H9 (cell line): ENCODE measurements around the gene VDR. TPM values are rescaled to one million over a fixed set of nuclear protein-coding genes. Genes with fewer than 3 reads are reported as not detected.

Experiments used
- DNase-seq: peaks from one replicate; pipeline ENCODE4 v3.0.0-alpha.2; 2017
- H2AFZ ChIP-seq: one replicate; pipeline ENCODE4 v1.6.1; 2013; ENCODE audit warnings: mild to moderate bottlenecking, low read length, control low read depth, moderate library complexity
- H2AK5ac ChIP-seq: 2 replicates; pipeline ENCODE4 v1.6.1; 2013; ENCODE audit warnings: low read length, control low read depth, mixed read lengths; ENCODE audit not compliant: insufficient read length
- H2BK120ac ChIP-seq: one replicate; pipeline ENCODE4 v1.6.1; 2013; ENCODE audit warnings: low read depth, mild to moderate bottlenecking, low read length, control low read depth, inconsistent platforms; ENCODE audit not compliant: poor library complexity, severe bottlenecking
- H2BK12ac ChIP-seq: 2 replicates; pipeline ENCODE4 v1.6.1; 2013; ENCODE audit warnings: low read length, control low read depth, mixed read lengths, low read depth; ENCODE audit not compliant: insufficient read length
- H2BK15ac ChIP-seq: 2 replicates; pipeline ENCODE4 v1.6.1; 2013; ENCODE audit warnings: low read depth, low read length, control low read depth
- H2BK20ac ChIP-seq: one replicate; pipeline ENCODE4 v1.6.1; 2013; ENCODE audit warnings: low read depth, mild to moderate bottlenecking, low read length, control low read depth, inconsistent platforms; ENCODE audit not compliant: poor library complexity, severe bottlenecking
- H2BK5ac ChIP-seq: 2 replicates; pipeline ENCODE4 v1.6.1; 2013; ENCODE audit warnings: low read length, control low read depth, mixed read lengths; ENCODE audit not compliant: insufficient read length
- H3K14ac ChIP-seq: 2 replicates; pipeline ENCODE4 v1.6.1; 2013; ENCODE audit warnings: low read length, control low read depth; ENCODE audit not compliant: insufficient read depth
- H3K18ac ChIP-seq: 2 replicates; pipeline ENCODE4 v1.6.1; 2013; ENCODE audit warnings: low read depth, mild to moderate bottlenecking, mixed read lengths, low read length, control low read depth; ENCODE audit not compliant: insufficient read length
- H3K23ac ChIP-seq: 2 replicates; pipeline ENCODE4 v1.6.1; 2013; ENCODE audit warnings: low read length, control low read depth, mixed read lengths, low read depth; ENCODE audit not compliant: insufficient read length
- H3K23me2 ChIP-seq: 2 replicates; pipeline ENCODE4 v1.6.1; 2013; ENCODE audit warnings: low read depth, mild to moderate bottlenecking, mixed read lengths, low read length, control low read depth; ENCODE audit not compliant: insufficient read length, poor library complexity, severe bottlenecking
- H3K27ac ChIP-seq: 2 replicates; pipeline ENCODE4 v1.5.1; 2013; ENCODE audit warnings: low read length, control low read depth, mixed read lengths, low read depth; ENCODE audit not compliant: insufficient read length
- H3K27me3 ChIP-seq: 2 replicates; pipeline ENCODE4 v1.6.1; 2013; ENCODE audit warnings: low read length, control low read depth, inconsistent platforms; ENCODE audit not compliant: insufficient read depth
- H3K4ac ChIP-seq: 2 replicates; pipeline ENCODE4 v1.6.1; 2013; ENCODE audit warnings: low read depth, mild to moderate bottlenecking, control low read depth, inconsistent platforms, low read length, moderate library complexity
- H3K4me1 ChIP-seq: 2 replicates; pipeline ENCODE4 v1.6.1; 2013; ENCODE audit warnings: low read length, control low read depth, inconsistent platforms; ENCODE audit not compliant: insufficient read depth
- H3K4me2 ChIP-seq: 2 replicates; pipeline ENCODE4 v1.6.1; 2013; ENCODE audit warnings: low read length, control low read depth, mixed read lengths; ENCODE audit not compliant: insufficient read length, insufficient read depth
- H3K56ac ChIP-seq: 2 replicates; pipeline ENCODE4 v1.6.1; 2013; ENCODE audit warnings: low read depth, mild to moderate bottlenecking, mixed read lengths, low read length, control low read depth; ENCODE audit not compliant: insufficient read length
- H3K79me1 ChIP-seq: 2 replicates; pipeline ENCODE4 v1.6.1; 2013; ENCODE audit warnings: low read depth, mild to moderate bottlenecking, moderate library complexity, low read length, control low read depth, inconsistent platforms; ENCODE audit not compliant: insufficient read depth, poor library complexity, severe bottlenecking
- H3K79me2 ChIP-seq: 2 replicates; pipeline ENCODE4 v1.6.1; 2013; ENCODE audit warnings: low read length, control low read depth, inconsistent platforms; ENCODE audit not compliant: insufficient read depth
- H3K9ac ChIP-seq: 2 replicates; pipeline ENCODE4 v1.6.1; 2013; ENCODE audit warnings: low read length, control low read depth, mixed read lengths; ENCODE audit not compliant: insufficient read length; ENCODE audit errors: extremely low read depth
- H3K9me3 ChIP-seq: one replicate; pipeline ENCODE4 v1.6.1; 2013; ENCODE audit warnings: low read depth, low read length, inconsistent platforms; ENCODE audit not compliant: control insufficient read depth
- H3T11ph ChIP-seq: one replicate; pipeline ENCODE4 v1.6.1; 2013; ENCODE audit warnings: mild to moderate bottlenecking, low read length, control low read depth, inconsistent platforms
- H4K20me1 ChIP-seq: one replicate; pipeline ENCODE4 v1.6.1; 2013; ENCODE audit not compliant: control insufficient read depth, insufficient read length, insufficient read depth
- H4K5ac ChIP-seq: 2 replicates; pipeline ENCODE4 v1.6.1; 2013; ENCODE audit warnings: low read depth, mild to moderate bottlenecking, mixed read lengths, low read length, control low read depth; ENCODE audit not compliant: insufficient read length
- H4K8ac ChIP-seq: replicated peaks from 2 replicates; pipeline ENCODE4 v1.6.1; 2013; ENCODE audit warnings: low read length, control low read depth, mixed read lengths, low read depth; ENCODE audit not compliant: insufficient read length
- H4K91ac ChIP-seq: 2 replicates; pipeline ENCODE4 v1.6.1; 2013; ENCODE audit warnings: low read depth, mild to moderate bottlenecking, moderate library complexity, mixed read lengths, low read length, control low read depth; ENCODE audit not compliant: insufficient read length
- H3K27ac Mint-ChIP-seq, 3 experiments: 2 replicates in 2 of 3; 3 replicates in 1 of 3; pipeline ENCODE4 v1.8.0; 2020 to 2021; ENCODE audit warnings: mixed read lengths in 3 of 3, mild to moderate bottlenecking in 1 of 3, moderate library complexity in 1 of 3
- H3K27me3 Mint-ChIP-seq: 2 replicates; pipeline ENCODE4 v1.8.0; 2021; ENCODE audit warnings: low read depth, mild to moderate bottlenecking, moderate library complexity, mixed read lengths
- H3K36me3 Mint-ChIP-seq, 3 experiments: 2 replicates in 2 of 3; 3 replicates in 1 of 3; pipeline ENCODE4 v1.8.0; 2020 to 2021; ENCODE audit warnings: low read depth in 3 of 3, mixed read lengths in 3 of 3; ENCODE audit not compliant: insufficient read depth in 1 of 3
- H3K4me1 Mint-ChIP-seq, 2 experiments: 2 replicates each; pipeline ENCODE4 v1.8.0; 2020; ENCODE audit warnings: mixed read lengths in 2 of 2
- H3K4me3 Mint-ChIP-seq, 2 experiments: 2 replicates in 1 of 2; 3 replicates in 1 of 2; pipeline ENCODE4 v1.8.0; 2020 to 2021; ENCODE audit warnings: mild to moderate bottlenecking in 2 of 2, mixed read lengths in 2 of 2, moderate library complexity in 1 of 2
- H3K9me3 Mint-ChIP-seq, 2 experiments: 2 replicates in 1 of 2; 3 replicates in 1 of 2; pipeline ENCODE4 v1.8.0; 2020; ENCODE audit warnings: mild to moderate bottlenecking in 2 of 2, mixed read lengths in 2 of 2, moderate library complexity in 1 of 2
- WGBS: extraction: QIAGEN DNeasy Blood & Tissue Kit; methylation state at CpG from one replicate; pipeline ENCODE4 v1.1.7; 2013; ENCODE audit warnings: missing lambda C conversion rate, low lambda C conversion rate, mixed read lengths; ENCODE audit not compliant: insufficient read length; ENCODE audit errors: extremely low coverage; 5-methylcytosine and 5-hydroxymethylcytosine counted together
- total RNA-seq: library from RNA; stranded (reverse); gene quantifications from 2 replicates; pipeline ENCODE4 v1.2.1, GENCODE V29; 2021
- TF ChIP-seq, protein P1 (sequence below): fragments of 200-600 bp; sonication (generic); conservative IDR thresholded peaks from 3 replicates; pipeline ENCODE4 v1.8.0; 2021; ENCODE audit warnings: antibody characterized with exemption, mild to moderate bottlenecking

VDR gene
- total RNA-seq, 1 experiment from 2014 or later: 0.61 TPM

- Histone ChIP-seq H3K27ac (no peak overlapping the region), H4K20me1 (no peaks in the 10 kb centered on the region), H3K18ac (no peak overlapping the region), H3T11ph (no peak overlapping the region), H3K4me2 (no peak overlapping the region), H3K27me3 (no peaks in the 10 kb centered on the region; the same call in 1 of the 2 replicates), H3K79me2 (no peaks in the 10 kb centered on the region), H2BK15ac (no peak overlapping the region), H3K23ac (no peak overlapping the region), H3K79me1 (no peaks in the 10 kb centered on the region), H3K9ac (no peak overlapping the region), H2AFZ (no peak overlapping the region), H3K23me2 (no peaks in the 10 kb centered on the region), H4K5ac (no peak overlapping the region), H3K9me3 (no peaks in the 10 kb centered on the region), H3K56ac (no peak overlapping the region), H3K14ac (no peak overlapping the region), H3K4me1 (peaks cover 4% of the 10 kb centered on the region; the same call in 1 of the 2 replicates), H4K91ac (no peak overlapping the region), H2BK120ac (no peak overlapping the region), H2BK20ac (no peak overlapping the region), H2AK5ac (no peak overlapping the region), H2BK12ac (no peak overlapping the region), H4K8ac (no peak overlapping the region), H2BK5ac (no peak overlapping the region), H3K4ac (no peak overlapping the region)
- peaks cover 19% of the 10 kb centered on the region for H3K27me3 Mint-ChIP-seq
- no peaks in the 10 kb centered on the region; a peak in 1 of 5 replicates for H3K9me3 Mint-ChIP-seq
- TF ChIP-seq, protein P1, sequence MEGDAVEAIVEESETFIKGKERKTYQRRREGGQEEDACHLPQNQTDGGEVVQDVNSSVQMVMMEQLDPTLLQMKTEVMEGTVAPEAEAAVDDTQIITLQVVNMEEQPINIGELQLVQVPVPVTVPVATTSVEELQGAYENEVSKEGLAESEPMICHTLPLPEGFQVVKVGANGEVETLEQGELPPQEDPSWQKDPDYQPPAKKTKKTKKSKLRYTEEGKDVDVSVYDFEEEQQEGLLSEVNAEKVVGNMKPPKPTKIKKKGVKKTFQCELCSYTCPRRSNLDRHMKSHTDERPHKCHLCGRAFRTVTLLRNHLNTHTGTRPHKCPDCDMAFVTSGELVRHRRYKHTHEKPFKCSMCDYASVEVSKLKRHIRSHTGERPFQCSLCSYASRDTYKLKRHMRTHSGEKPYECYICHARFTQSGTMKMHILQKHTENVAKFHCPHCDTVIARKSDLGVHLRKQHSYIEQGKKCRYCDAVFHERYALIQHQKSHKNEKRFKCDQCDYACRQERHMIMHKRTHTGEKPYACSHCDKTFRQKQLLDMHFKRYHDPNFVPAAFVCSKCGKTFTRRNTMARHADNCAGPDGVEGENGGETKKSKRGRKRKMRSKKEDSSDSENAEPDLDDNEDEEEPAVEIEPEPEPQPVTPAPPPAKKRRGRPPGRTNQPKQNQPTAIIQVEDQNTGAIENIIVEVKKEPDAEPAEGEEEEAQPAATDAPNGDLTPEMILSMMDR: no peak
- no peak overlapping the region for H3K27ac Mint-ChIP-seq
- peak; percentile 23 for DNase-seq
- no peaks in the 10 kb centered on the region; a peak in 1 of 7 replicates for H3K36me3 Mint-ChIP-seq
- H3K4me3 Mint-ChIP-seq: no peak overlapping the region
- peaks cover 20 to 24% of the 10 kb centered on the region in 2 experiments for H3K4me1 Mint-ChIP-seq
- no CpG with 5 or more reads among the region's 3 CpGs for WGBS
These were observed 53.4 kb downstream of the VDR start for GRCh38 chr12:47851303-47851952.
